HG03575 (cell line): ENCODE results near the gene ETFA.

ENCODE experiments used
- ATAC-seq: cut with Tn5 transposase; IDR thresholded peaks from one replicate; pipeline ENCODE4 v1.9.1; 2021; ENCODE audit not compliant: unreplicated experiment, insufficient number of reproducible peaks, low FRiP score; ENCODE audit errors: extremely low read depth

The ETFA gene

DNA sequence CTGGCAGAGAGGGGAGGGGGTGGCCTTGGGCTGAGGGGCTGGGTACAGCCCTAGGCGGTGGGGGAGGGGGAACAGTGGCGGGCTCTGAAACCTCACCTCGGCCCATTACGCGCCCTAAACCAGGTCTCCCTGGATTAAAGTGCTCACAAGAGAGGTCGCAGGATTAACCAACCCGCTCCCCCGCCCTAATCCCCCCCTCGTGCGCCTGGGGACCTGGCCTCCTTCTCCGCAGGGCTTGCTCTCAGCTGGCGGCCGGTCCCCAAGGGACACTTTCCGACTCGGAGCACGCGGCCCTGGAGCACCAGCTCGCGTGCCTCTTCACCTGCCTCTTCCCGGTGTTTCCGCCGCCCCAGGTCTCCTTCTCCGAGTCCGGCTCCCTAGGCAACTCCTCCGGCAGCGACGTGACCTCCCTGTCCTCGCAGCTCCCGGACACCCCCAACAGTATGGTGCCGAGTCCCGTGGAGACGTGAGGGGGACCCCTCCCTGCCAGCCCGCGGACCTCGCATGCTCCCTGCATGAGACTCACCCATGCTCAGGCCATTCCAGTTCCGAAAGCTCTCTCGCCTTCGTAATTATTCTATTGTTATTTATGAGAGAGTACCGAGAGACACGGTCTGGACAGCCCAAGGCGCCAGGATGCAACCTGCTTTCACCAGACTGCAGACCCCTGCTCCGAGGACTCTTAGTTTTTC, 30.2 kb upstream of the ETFA start:
- ATAC-seq: no peak

DNA sequence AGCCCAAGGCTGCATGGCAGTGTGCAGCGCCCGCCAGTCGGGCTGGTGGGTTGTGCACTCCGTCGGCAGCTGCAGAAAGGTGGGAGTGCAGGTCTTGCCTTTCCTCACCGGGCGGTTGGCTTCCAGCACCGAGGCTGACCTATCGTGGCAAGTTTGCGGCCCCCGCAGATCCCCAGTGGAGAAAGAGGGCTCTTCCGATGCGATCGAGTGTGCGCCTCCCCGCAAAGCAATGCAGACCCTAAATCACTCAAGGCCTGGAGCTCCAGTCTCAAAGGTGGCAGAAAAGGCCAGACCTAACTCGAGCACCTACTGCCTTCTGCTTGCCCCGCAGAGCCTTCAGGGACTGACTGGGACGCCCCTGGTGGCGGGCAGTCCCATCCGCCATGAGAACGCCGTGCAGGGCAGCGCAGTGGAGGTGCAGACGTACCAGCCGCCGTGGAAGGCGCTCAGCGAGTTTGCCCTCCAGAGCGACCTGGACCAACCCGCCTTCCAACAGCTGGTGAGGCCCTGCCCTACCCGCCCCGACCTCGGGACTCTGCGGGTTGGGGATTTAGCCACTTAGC, 29.6 kb upstream of the ETFA start:
- no peak for ATAC-seq

GRCh38 chr15:76340198-76340802, 29.0 kb upstream of the ETFA start:
- ATAC-seq: no peak

DNA sequence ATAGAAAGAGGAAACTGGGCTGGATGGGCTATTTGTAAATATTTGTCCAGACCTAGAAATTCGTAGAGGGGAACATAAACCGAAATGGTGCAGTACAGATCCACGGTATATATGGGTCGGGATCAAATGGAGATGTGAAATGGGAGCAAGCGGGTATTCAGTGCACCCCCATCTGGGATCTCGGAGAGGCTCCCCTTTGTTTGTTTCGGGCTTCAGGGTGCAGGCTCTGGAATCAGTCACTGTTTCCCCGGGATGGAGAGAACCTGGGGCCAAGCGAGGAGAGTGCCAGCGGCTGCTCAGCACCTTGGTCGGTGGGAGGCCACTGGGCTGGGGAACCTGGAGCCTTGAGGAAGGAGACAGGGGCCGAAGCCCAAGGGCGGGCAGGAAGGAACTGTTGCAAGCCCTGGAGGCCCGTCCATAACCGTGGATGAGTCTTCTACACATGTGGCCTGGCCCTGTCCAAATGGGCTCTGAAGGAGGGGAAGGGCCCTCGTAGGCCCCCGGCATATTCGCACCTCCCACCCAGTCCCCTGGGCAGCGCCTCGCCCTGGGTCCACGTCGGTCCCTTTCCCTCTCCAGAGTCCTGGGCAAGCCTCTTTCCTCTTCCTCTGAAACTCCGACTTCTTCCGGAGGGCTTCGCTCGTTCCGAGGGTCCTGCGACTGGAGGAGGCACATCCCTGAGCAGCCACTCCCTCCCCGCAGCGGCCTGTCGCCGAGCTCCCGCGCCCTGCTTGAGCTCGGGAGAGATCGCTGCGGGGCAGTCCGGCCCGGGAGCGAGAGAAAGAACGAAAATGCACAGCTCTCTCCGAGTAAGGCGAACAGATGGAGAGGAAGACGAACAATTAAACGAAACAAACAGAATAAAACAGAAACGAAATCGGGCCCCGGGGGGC, 28.3 kb upstream of the ETFA start:
- ATAC-seq: no peak

- no peak for ATAC-seq
Measured at GRCh38 chr15:76338486-76339304, 27.4 kb upstream of the ETFA start.

GRCh38 chr15:76337696-76338485, 26.6 kb upstream of the ETFA start:
- no peak for ATAC-seq

DNA sequence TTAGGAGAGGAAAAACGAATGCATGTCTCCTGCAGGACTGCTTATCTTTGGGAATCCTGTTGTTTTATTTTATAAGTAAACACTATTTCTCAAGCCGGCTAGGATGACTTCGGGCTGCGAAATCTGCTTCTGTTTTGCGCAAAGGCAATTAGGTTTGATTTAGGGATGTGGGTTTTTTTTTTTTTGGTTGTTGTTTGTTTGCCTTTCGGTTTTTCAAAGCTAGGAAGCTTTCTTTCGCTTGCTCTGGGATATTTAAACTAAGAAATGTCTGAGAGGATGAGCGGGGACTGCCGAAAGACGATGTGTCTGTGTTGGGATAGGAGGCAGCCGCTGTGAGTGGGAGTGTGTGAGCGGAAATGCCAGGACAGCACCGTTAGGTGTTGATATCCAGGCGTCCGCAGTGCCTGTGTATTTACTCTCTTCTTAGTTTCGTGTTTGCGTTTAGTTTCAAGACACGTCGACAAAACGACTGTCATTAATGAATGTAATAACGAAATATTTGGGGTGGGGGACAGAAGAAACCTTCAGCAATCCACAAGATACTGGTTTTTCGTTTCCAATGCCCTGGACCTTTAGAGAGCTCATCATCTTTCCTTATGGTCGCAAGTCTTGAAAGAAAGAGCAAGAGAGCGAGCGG, 25.9 kb upstream of the ETFA start:
- no peak for ATAC-seq

- ATAC-seq: no peak
Measured at GRCh38 chr15:76336254-76337058, 25.2 kb upstream of the ETFA start, which contains the start of gene ISL2. ISL2 (plus strand) TSS chr15:76336773; CDS start chr15:76336884, 111 bp downstream.

- ATAC-seq: no peak
Measured at GRCh38 chr15:76335307-76336253, 24.3 kb upstream of the ETFA start.

- no peak for ATAC-seq
Measured at GRCh38 chr15:76334438-76335306, 23.4 kb upstream of the ETFA start.

- ATAC-seq: no peak
Measured at GRCh38 chr15:76333720-76334437, 22.6 kb upstream of the ETFA start.

- no peak for ATAC-seq
Measured at GRCh38 chr15:76333309-76333708, 22.0 kb upstream of the ETFA start.

GRCh38 chr15:76332796-76333195, 21.5 kb upstream of the ETFA start:
- no peak for ATAC-seq

GRCh38 chr15:76330080-76330680, 18.9 kb upstream of the ETFA start:
- no peak for ATAC-seq
